D721Med (cell line): ENCODE data around the gene SYNPR.

Experiments used
- DNase-seq: peaks from one replicate; pipeline ENCODE4 v3.0.0; 2011; ENCODE audit warnings: low spot score; ENCODE audit not compliant: insufficient read length
- FAIRE-seq: peaks from 2 replicates; lab custom pipeline; 2011; peaks lifted over from hg19 to GRCh38; lab: Jason Lieb, UNC
- CTCF ChIP-seq: IDR thresholded peaks from 2 replicates; pipeline ENCODE4 v1.5.1; 2012; ENCODE audit warnings: mild to moderate bottlenecking, control low read depth; ENCODE audit not compliant: insufficient read depth; ENCODE audit errors: missing control alignments

The SYNPR gene

GRCh38 chr3:63328365-63328764, 50.3 kb downstream of the SYNPR start:
- no peak for TF ChIP-seq CTCF
- FAIRE-seq (no peak), DNase-seq (no peak)

- FAIRE-seq: no peak
- DNase-seq: no peak
- no peak for TF ChIP-seq CTCF
These were observed 53.4 kb downstream of the SYNPR start for GRCh38 chr3:63331520-63331919.

- peak; percentile 34 for TF ChIP-seq CTCF
- FAIRE-seq: no peak
- DNase-seq: no peak
These were observed 55.7 kb downstream of the SYNPR start for GRCh38 chr3:63333815-63334214.

- TF ChIP-seq CTCF: no peak
- no peak for DNase-seq
- no peak for FAIRE-seq
These were observed 60.2 kb downstream of the SYNPR start for GRCh38 chr3:63338351-63338750.

GRCh38 chr3:63343674-63344073, 65.6 kb downstream of the SYNPR start:
- no peak for FAIRE-seq
- TF ChIP-seq CTCF: no peak
- no peak for DNase-seq

- TF ChIP-seq CTCF: no peak
- DNase-seq (no peak), FAIRE-seq (no peak)
These were observed 66.6 kb downstream of the SYNPR start for GRCh38 chr3:63344661-63345060.

GRCh38 chr3:63349583-63350573, 71.8 kb downstream of the SYNPR start:
- FAIRE-seq (peak; percentile 92), DNase-seq (no peak)
- peak; percentile 95 for TF ChIP-seq CTCF
